HG03103 (cell line): Measurements from ENCODE around the gene CYP4V2.

Experiments used
- ATAC-seq: cut with Tn5 transposase; IDR thresholded peaks from one replicate; pipeline ENCODE4 v1.9.1; 2021; ENCODE audit warnings: low read depth; ENCODE audit not compliant: unreplicated experiment

CYP4V2 gene

DNA sequence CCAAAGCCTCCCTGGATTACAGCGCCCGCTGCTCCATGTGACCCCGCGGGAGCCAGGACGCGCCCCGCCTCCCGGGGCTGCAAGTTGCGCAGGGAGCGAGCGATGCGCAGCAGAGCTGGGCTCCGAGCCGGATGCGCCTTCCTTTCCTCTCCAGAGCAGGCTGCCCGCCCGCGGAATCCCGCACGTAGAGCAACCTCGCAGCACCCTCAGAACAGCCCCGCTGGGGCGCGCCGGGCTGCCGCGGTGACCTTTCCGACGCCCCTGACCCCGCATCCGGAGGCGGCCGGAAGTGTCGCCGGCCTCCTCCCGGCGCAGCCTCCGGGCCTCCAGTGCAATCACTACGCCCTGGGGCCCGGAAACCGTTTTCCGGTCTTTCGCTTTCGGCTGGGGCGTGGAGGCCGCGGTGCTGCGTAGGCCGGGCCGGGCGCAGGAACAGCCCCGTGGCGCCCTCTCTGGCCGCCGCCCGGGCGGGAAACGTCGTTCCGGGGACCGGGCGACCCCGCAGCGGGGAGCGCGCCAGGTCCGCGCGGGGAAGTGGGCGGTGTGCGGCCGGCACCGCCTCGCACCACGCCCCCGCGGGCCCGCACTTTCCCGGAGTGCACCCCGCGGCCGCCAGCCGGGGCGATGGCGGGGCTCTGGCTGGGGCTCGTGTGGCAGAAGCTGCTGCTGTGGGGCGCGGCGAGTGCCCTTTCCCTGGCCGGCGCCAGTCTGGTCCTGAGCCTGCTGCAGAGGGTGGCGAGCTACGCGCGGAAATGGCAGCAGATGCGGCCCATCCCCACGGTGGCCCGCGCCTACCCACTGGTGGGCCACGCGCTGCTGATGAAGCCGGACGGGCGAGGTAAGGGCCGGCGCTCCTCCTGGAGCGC, at the start of gene CYP4V2:
Gene CYP4V2 (plus strand): TSS at position 368 of the 866 bp plus-strand sequence. CDS start 257 bp downstream, at position 625.
- ATAC-seq = peak; percentile 79

- no peak for ATAC-seq
Observed at GRCh38 chr4:186144198-186144945, 47.0 kb upstream of the CYP4V2 start.

GRCh38 chr4:186144946-186145569, 46.3 kb upstream of the CYP4V2 start:
- no peak for ATAC-seq

GRCh38 chr4:186146458-186146857, 44.9 kb upstream of the CYP4V2 start:
- ATAC-seq = no peak

GRCh38 chr4:186148336-186148975, 42.9 kb upstream of the CYP4V2 start:
- ATAC-seq = no peak

DNA sequence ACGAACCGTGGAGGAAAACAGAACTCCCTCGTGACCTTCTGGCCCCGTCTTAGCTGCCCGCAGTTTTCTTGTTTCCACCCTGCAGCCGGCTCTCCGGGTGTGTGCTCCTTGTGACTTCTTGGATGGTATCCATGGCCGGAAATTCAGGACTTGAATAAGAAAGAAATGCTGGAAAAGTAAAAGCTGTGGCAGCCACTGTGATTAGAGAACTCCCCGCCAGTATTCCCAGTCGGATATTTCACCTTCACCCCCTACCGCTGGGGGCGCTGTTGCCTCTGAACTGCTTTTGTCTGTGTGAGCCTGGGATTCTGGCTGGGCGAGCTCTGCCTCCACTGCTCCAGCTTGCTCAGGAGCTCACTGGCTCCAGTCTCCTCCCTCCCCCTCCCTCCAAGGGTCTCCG, 41.5 kb upstream of the CYP4V2 start:
- ATAC-seq = no peak

GRCh38 chr4:186150926-186151325, 40.4 kb upstream of the CYP4V2 start:
- ATAC-seq = no peak

DNA sequence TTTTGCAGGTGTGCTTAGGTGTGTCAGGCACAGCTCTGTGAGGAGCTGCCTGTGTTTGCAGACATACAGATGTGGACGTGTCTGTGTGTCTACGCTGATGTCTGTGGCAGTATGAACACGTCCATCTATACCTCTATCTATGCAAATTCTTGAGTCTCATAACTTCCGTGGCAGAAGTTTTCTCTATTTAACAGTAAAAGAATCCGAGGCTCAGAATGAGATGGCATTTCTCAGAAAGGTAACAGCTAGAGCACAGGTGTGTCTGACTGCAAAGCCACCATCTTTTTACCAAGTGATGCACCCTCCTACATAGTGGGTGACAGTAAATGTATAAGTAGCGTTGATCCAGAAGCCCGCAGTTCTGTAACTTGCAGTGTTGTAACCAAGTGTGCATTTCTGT, 39.9 kb upstream of the CYP4V2 start:
- ATAC-seq = no peak

DNA sequence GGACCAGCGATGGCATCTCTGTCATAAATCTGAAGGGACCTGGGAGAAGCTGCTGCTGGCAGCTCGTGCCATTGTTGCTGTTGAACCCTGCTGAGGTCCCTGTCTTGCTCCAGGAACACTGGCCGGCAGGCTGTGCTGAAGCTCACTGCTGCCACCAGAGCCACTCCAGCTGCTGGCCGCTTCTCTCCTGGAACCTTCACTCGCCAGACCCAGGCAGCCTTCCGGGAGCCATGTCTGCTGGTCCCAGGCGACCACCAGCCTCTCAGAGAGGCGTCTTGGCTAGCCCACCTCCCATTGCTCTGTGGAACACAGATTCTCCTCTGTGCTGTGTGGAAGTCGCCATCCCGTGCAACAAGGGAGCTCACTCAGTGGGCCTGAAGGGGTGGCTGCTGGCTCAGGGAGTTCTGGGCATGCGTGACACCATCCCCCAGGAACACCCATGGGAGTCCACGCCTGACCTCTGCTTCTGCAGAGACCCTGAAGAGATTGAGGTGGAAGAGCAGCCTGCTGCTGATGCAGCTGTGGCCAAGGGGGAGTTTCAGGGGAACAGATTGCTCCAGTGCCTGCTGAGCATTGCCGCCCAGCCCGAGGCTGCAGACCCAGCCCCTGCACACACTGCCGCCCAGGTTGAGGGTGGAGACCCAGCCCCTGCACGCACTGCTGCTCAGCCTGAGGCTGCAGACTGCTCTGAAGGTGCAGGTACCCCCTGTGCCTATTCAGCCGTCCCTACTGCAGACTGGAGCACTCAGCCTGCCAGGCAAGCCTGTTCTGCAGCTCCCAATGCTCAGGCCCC, 33.1 kb upstream of the CYP4V2 start:
- no peak for ATAC-seq

GRCh38 chr4:186158966-186159365, 32.4 kb upstream of the CYP4V2 start:
- ATAC-seq = no peak

DNA sequence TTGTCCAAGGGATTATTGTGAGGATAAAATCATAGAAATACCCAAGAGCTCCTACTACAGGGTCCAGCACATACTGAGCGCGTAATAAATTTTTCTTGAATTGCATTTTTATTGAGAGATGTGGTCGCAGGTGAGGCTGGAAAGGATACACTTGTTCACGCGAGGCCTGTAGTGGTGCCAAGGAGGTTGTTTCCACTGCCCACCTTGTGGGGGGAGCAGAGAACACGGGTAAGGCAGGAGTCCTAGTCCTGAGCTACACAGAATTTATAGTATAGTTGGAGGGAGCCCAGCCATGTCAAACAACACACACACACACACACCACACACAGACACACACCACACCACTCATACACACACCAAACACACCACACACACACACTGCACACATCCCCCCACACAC, 31.8 kb upstream of the CYP4V2 start:
- no peak for ATAC-seq

DNA sequence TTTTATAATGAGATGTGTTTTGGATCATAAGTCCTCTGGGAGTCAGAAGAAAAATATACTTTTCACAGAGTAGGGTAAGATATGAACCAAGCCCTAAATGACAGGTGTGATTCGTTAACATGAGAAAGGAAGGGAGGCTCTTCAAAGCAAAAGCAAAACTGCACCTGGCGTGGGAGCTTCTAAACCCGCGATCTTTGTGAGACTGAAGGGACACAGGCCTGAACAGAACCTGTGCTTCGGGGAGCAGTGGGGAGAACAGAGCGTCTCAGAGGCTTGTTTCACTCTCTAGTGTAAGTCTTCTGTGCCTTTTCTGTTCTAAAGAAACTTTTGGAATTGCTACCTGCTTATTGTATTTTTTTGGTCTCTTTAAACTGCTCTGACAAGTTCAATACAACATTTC, 30.2 kb upstream of the CYP4V2 start:
- peak; percentile 89 for ATAC-seq

DNA sequence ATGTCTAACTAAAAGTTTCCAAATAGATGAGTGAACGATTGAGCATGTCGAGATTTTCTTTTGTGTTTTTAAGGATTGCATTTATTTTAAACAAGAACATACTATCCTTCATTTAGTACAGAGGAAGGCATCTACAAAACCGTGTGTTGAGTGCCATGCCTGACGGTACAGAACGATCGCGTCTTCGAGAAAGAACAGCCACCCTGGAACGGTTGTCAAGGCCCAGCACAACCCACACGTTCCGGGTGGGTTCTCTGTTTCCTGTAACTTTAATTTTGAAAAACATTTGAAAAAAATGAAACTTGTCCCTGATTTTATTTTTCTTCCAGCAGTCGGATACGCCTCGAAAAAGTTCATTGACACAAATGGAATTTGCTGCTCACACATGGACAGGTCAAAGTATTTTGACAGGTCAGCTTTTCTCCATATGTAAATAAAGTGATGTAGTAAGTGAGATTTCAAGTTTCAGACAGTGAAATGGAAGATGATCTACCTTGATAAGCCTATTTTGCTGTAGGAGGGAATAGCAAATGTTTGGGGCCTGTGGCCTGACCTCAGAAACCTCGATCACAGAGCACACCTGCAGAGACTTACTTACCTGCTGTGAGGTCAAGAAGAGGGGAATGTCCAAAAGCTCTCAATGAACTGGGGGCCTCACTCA, 24.4 kb upstream of the CYP4V2 start:
- no peak for ATAC-seq

DNA sequence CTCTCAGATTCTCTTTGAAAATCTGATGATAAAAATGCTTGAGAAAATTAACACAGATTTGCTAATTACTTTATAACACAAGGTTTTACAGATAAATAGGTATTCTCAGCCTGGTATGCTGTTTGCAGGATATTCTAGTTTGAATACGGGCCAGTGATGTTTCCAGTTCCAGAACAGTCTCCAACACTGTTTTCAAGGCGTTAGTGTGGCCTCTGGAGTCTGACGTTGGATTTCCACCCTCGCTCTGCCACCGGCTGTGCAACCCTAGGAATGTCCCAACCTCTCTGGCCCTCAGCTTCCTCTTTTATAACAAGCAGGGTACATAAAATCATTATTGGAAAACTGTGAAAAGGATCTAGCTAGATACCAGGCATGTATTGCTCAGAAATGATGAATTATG, 23.8 kb upstream of the CYP4V2 start:
- no peak for ATAC-seq

- ATAC-seq = no peak
Observed at GRCh38 chr4:186168750-186169149, 22.6 kb upstream of the CYP4V2 start.

GRCh38 chr4:186169333-186169944, 21.9 kb upstream of the CYP4V2 start:
- ATAC-seq = no peak

GRCh38 chr4:186169945-186170802, 21.2 kb upstream of the CYP4V2 start:
- no peak for ATAC-seq

DNA sequence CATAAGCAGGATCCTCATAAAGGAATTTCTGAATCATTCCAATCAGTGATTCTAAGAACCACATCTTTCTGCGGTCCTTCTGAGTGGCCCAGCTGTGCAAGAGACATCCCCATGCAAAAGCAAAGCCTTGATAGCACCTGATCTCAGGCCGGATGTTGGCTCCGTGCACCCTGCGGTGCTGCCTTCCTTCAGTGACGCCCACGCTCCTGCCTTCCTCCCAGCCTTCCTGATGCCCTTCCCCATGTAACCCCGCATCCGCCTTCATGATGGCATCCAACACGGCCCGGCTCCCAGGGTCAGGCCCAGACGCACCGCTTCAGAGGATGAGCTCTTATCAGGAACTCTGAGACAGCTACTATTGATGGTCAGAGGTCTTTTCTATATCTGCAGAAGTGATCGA, 20.4 kb upstream of the CYP4V2 start:
- no peak for ATAC-seq
